ENCODE data around the gene SH3D19. TPM values are rescaled to one million over a fixed set of nuclear protein-coding genes. Genes with fewer than 3 reads are reported as not detected.

SH3D19 gene
- total and polyA plus RNA-seq, 2 experiments from 2014 or later: 16.2 to 18.3 TPM

- H3K4me1 ChIP-seq (ENCODE audit: low read depth): no peaks in the 10 kb centered on the region
- no peaks in the 10 kb centered on the region for H3K36me3 ChIP-seq
- no peak for DNase-seq (ENCODE audit: low read depth in 1 of 2, low spot score in 1 of 2)
- no peak for TF ChIP-seq CTCF (IDR thresholded peaks at IDR 0.05; ENCODE audit: low read depth, low read length)
- no peaks in the 10 kb centered on the region for H3K9me3 ChIP-seq (ENCODE audit: low read depth)
- H3K27ac ChIP-seq: no peak overlapping the region
- no peak overlapping the region for H3K4me3 ChIP-seq
- no peaks in the 10 kb centered on the region for H3K27me3 ChIP-seq
Observed at GRCh38 chr4:151192556-151193235, 132.7 kb downstream of the SH3D19 start.

- H3K27me3 ChIP-seq: no peaks in the 10 kb centered on the region
- peak in 1 of 2 donors; percentile 80 for DNase-seq (ENCODE audit: low read depth in 1 of 2, low spot score in 1 of 2)
- H3K4me1 ChIP-seq (ENCODE audit: low read depth): peaks cover 13% of the 10 kb centered on the region
- TF ChIP-seq CTCF (IDR thresholded peaks at IDR 0.05; ENCODE audit: low read depth, low read length): no peak
- H3K36me3 ChIP-seq: no peaks in the 10 kb centered on the region
- no peak overlapping the region for H3K4me3 ChIP-seq
- H3K27ac ChIP-seq: no peak overlapping the region
- H3K9me3 ChIP-seq (ENCODE audit: low read depth): no peaks in the 10 kb centered on the region
Observed at GRCh38 chr4:151184523-151185458, 140.6 kb downstream of the SH3D19 start.

GRCh38 chr4:151182455-151182996 is 142.9 kb downstream of the SH3D19 start:
- Histone ChIP-seq H3K27ac (peak overlapping the region; percentile 56), H3K9me3 (ENCODE audit: low read depth) (no peaks in the 10 kb centered on the region), H3K4me3 (no peak overlapping the region), H3K36me3 (no peaks in the 10 kb centered on the region), H3K27me3 (no peaks in the 10 kb centered on the region), H3K4me1 (ENCODE audit: low read depth) (peaks cover 13% of the 10 kb centered on the region)
- DNase-seq (ENCODE audit: low read depth in 1 of 2, low spot score in 1 of 2): no peak
- no peak for TF ChIP-seq CTCF (IDR thresholded peaks at IDR 0.05; ENCODE audit: low read depth, low read length)

GRCh38 chr4:151176685-151177084 is 148.7 kb downstream of the SH3D19 start:
- no peaks in the 10 kb centered on the region for H3K27me3 ChIP-seq
- no peaks in the 10 kb centered on the region for H3K9me3 ChIP-seq (ENCODE audit: low read depth)
- H3K4me1 ChIP-seq (ENCODE audit: low read depth): peaks cover 10% of the 10 kb centered on the region
- no peak for DNase-seq (ENCODE audit: low read depth in 1 of 2, low spot score in 1 of 2)
- H3K36me3 ChIP-seq: no peaks in the 10 kb centered on the region
- TF ChIP-seq CTCF (IDR thresholded peaks at IDR 0.05; ENCODE audit: low read depth, low read length): no peak
- peak overlapping the region; percentile 1 for H3K27ac ChIP-seq
- no peak overlapping the region for H3K4me3 ChIP-seq

GRCh38 chr4:151175754-151176631 is 149.4 kb downstream of the SH3D19 start:
- H3K36me3 ChIP-seq: no peaks in the 10 kb centered on the region
- no peak for DNase-seq (ENCODE audit: low read depth in 1 of 2, low spot score in 1 of 2)
- H3K27ac ChIP-seq: peak overlapping the region; percentile 1
- no peaks in the 10 kb centered on the region for H3K9me3 ChIP-seq (ENCODE audit: low read depth)
- peaks cover 10% of the 10 kb centered on the region for H3K4me1 ChIP-seq (ENCODE audit: low read depth)
- no peak overlapping the region for H3K4me3 ChIP-seq
- no peaks in the 10 kb centered on the region for H3K27me3 ChIP-seq
- no peak for TF ChIP-seq CTCF (IDR thresholded peaks at IDR 0.05; ENCODE audit: low read depth, low read length)

All from cardiac muscle cell (in vitro differentiated cells and primary cell).